Diencephalon (tissue), 1 donor: ENCODE data around the gene LARGE1. TPM values are rescaled to one million over a fixed set of nuclear protein-coding genes. Genes with fewer than 3 reads are reported as not detected.

Experiments used
- small RNA-seq: library from RNA; depleted of rRNA; stranded (forward); fragments of <200 nt; gene quantifications from one replicate; pipeline ENCODE3, GENCODE V24; 2014
- total RNA-seq: library from RNA; depleted of rRNA; stranded (reverse); fragments of >200 nt; gene quantifications from one replicate; pipeline ENCODE4 v1.2.3, GENCODE V29; 2014

The LARGE1 gene
- total RNA-seq: 33.2 TPM

DNA sequence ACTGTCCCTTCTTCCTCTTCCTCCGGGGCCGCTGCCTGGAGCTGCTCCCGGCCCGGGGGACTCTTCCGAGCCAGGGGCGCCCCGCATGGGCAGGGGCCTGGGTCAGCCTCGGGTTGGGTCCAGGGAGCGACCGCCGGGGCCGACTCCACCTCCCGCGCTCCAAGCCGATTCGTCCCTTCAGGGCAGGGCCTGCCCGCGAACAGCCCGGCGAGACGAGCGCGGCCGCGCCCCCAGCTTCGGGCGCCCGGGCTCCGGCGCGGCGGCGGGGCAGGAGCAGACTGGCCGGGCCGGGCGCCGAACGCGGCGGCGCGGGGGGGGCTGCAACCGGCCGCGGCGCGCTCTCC, at the start of gene LARGE1:
LARGE1 (minus strand) TSS at position 280 of the 344 bp plus-strand sequence.

Small RNA genes within 50 kb of the gene (small RNA-seq; reads per million reads assigned to genes)
- gene MIR4764: not detected
- not detected for gene SNORA50B
